CD4-positive, alpha-beta T cell treated with Interleukin-4 for 4 hours (primary cell): ENCODE measurements around the gene FAM83D.
"Not testable (repeated sequence)": the region's sequence is repeated elsewhere in the genome, so short reads cannot be mapped to it uniquely, and the experiment has no call there.

Source experiments
- DNase-seq: peaks from one replicate; pipeline ENCODE4 v3.0.0-alpha.2; 2020

Gene FAM83D

DNA sequence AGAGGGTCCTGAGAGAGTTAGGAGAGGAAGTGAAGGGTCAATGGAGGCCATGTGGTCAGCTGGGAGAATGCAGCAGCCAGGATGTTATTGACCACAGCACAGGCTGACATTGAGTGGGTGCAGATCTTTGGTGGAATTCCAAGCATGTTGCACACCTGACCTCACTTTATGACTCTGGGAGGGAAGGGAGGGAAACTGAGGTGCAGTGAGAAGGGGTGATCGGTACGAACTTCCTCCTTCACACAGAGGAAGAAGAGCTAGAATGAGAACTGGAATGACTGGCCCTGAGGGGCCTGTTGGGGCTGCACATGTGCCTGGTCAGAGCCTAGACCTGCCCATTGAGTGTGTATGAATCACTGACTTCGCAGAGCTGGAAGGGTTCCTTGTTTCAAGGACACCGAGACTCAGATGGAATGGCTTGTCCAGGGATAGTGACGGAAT, 9.8 kb downstream of the FAM83D start:
- no peak for DNase-seq

DNA sequence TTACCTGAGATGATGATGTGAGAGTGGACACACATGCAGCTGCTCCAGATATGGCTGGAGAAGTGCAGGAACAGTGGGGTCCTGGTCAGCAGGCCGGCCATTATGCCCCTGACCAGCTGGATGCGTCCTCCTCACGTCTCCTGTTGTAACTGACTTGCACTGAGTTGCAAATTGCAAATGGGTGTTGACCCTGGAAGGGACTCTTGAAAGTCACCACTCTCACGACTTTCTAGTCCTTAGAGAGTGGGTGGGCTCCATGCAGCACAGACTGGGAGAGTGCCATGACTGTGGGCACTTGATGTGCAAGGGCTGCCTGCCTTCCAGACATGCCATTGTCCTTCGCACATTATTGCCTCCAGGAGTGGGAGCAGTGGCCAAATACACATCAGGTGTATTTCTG, 10.8 kb downstream of the FAM83D start:
- DNase-seq: no peak

DNA sequence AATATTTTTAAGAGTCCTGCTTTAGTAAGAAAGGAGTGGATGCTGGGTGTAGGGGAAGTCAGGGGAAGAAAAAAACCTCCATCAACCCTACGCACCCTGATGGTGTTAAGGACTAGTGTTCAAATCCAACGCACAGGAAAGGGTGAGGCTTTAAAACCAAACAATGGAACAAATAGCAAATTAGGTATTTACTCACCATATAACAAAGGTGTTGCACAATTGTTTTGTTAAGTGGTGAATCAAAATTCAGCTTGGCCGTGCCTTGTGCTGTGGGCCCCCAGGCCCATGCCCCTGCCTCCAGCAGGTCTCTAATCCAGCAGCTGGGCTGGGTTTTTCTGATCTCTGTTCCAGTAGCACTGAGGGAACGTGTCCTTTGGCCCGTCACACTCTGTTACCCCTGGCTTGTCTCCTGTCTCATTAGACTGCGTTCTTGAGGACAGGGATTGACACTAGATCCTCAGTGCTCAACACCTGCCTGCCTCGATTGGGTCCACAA, 11.8 kb downstream of the FAM83D start:
- no peak for DNase-seq

DNA sequence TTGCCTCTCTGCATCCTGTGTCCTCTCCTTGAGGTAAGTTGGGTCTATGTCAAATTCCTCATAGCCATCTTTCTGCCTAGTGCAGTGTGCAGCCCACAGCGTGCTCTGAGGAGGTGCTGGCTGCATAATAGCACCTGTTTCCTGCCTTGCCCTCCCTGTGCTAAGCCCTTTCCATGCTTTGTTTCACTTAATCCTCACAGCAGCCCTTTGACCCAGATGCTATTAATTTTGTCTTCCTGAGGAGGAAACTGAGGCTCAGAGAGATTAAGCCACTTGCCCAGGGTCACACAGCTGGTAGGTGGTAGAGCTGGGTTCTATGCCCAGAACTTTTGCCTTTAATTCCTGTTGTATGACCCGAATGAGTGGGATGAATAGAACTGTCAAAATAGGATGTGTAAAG, 13.5 kb downstream of the FAM83D start:
- no peak for DNase-seq

DNA sequence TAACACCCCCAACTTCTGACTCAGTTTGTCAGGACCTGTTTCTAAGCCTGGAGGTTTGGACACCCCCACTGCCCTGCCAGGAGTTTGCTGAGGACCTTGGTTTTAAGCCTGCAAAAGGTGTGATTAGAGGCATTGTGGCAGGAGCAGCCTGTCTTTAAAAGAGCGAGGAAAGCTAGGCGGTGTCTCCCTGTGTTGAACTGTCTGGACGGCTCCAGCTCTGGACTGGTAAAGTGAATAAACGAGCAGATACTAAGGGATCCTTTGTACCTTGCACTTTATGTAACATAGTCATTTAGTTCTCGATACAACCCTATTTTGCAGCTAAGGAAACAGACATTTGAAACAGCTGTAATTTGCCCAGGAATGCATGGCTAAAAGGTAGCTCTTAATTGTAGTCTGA, 14.4 kb downstream of the FAM83D start:
- no peak for DNase-seq

DNA sequence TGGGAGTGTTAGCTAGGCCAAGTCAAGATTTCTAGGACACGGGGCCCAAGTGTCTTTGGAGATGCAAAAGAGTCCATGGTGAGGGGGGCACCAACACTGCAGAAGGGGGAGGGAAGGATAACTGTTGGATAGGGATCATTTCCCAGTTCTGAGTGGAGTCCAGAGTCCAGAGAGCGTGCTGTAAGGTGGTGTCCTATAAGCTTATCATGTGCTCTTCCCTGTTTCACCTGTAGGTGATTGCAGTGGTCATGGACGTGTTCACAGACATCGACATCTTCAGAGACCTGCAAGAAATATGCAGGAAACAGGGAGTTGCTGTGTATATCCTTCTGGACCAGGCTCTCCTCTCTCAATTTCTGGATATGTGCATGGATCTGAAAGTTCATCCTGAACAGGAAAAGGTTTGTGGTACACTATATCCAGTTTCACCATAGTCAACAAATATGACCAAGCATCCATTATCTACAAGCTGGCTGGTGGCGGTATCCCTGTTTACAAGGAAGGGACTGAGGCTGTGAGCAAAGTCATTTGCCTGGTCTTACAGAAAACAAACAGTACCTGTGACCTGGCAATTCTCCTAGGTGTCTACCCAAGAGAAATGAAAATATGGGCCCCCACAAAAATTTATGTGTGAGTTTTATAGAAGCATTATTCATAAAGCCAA, 15.6 kb downstream of the FAM83D start:
- DNase-seq: no peak

DNA sequence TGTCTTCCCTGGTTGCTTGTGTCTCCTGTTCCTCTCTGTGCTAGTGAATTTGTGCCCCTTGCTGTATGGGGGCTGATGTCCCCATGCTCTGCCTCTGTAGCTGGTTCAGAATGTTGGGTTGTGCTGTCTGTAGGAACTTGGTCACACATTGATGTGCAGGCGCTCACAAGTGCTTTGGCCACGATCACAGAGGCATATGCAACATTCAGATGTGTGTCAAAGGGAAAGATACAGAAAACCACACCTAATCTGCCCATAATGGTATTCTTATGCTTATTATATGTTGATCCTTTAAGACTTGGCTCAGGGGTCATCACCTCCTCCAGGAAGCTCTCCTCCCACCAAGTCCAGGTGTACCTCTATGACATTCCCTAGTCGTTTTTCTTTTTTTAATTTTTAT, 18.8 kb downstream of the FAM83D start:
- no peak for DNase-seq

DNA sequence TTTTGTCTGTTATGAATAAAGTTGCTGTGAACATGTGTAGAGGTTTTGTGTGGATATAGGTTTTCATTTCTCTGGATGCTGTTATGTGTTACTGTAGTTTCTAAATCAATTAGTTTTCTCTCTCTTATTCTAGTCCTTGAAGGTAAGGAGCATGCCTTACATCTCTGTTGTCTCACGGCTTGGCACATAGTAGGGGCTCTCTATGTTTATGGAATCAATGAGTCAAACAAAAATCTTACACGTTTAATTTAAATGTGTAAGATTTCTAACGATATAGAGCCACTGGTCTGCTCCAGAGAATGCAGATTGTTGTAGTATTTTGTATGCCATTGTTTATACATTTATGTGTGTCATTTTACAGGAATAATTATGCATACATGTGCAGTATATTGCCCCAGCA, 20.6 kb downstream of the FAM83D start:
- no peak for DNase-seq

DNA sequence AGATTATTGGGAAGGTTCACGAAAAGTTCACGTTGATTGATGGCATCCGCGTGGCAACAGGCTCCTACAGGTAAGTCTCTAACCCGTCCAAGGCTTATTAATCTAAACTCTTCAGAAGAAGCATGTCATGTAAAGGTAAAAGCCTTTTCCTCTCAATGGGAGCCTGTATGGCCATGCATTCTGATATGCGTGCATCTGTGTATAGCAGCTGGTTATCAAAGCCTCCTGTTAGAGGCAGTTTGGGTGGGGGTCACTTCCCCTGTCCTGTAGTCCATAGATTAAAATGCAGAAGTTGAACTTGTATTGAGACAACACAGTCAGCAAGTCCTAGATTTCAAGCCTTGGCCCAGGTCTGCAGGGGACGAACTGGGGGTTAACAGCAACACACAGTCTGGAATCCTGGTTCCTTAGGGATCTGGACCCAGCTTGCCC, 21.7 kb downstream of the FAM83D start:
- no peak for DNase-seq

DNA sequence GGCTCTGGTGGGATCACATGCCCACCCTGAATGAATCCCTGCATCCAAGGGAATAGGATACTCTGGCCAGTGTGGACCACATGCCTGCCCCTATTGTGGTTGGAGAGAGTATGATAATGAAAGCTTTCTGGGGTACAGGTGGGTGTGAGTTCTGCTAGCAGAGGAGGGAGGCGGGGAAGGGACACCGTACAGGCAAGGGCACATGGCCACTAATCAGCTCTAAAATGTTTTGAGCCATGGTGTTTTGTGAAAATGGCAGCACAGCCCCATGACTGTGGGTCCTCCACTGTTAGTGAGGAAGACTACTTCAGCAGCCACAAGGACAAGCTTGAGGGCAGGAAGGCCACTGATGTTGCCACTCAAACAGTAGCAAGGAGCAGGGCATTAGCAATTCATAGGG, 24.0 kb downstream of the FAM83D start:
- no peak for DNase-seq

DNA sequence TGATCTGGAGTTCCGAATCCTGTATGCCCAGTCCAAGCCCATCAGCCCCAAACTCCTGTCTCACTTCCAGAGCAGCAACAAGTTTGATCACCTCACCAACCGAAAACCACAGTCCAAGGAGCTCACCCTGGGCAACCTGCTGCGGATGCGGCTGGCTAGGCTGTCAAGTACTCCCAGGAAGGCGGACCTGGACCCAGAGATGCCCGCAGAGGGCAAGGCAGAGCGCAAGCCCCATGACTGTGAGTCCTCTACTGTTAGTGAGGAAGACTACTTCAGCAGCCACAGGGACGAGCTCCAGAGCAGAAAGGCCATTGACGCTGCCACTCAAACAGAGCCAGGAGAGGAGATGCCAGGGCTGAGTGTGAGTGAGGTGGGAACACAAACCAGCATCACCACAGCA, 25.4 kb downstream of the FAM83D start:
- DNase-seq: no peak

DNA sequence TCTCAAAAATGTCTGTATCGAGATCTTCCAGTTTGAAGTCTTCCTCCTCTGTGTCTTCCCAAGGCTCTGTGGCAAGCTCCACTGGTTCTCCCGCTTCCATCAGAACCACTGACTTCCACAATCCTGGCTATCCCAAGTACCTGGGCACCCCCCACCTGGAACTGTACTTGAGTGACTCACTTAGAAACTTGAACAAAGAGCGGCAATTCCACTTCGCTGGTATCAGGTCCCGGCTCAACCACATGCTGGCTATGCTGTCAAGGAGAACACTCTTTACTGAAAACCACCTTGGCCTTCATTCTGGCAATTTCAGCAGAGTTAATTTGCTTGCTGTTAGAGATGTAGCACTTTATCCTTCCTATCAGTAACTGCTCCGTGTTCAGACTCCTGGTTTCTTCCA, 25.9 kb downstream of the FAM83D start:
- DNase-seq: no peak

DNA sequence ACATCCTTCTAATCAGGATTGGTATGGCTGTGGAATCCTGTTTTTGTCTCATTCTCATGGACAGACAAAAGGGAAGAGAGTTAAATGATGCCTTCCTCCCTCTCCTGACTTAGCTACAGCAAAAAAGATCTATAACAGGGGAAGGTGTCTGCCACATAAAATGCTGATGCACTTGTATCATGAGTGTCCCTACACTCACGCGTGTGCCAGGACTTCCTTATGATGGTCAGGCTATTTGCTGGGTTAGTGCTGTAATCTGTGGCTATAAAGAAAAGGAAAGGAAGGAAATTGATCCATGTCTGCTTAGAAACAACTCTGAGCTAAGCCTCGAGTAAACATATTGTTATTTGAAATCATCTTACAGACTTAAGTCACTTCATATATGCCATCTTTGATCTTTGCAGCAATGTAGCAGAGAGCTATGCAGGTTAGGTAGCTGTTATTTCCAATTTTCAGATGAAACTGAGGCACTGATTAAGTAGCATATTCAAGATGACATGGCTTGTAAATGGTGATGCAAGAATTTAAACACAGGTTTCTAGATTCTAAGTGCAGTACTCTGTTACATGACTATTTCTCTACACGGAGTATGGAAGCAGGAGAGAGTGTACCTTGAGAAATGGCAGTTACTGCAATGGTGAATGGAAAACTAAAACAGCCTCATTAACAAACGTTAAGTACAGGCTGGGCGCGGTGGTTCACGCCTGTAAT, 27.6 kb downstream of the FAM83D start:
- no peak for DNase-seq

DNA sequence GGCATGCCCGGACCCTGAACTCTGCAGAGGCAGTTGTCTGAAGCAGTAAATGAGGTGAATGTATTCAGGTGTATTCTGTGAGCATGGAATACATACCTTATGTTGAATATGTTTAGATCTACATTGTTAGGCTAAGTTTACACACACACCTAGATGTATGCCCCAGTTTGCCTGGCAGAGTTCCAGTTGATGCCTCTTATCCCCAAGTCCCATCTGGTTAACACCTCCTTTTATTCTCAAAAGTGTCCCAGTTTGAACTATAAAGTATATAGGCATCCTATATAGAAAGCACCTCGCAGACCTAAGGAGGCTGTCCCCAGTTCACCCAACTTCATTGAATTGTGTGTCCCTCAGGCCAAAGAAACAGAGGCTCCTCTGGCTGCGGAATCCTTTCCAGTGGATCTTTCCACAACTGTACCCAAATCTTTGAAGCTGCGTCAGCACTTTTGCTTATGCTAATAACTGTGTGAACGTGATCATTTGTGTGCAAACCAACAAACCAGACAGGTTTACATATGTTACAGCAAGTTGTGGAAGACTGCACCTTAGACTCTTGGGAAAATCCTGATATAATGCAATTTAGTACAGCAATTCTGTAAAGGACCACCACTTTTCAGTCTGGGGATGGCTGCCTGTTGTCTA, 31.1 kb downstream of the FAM83D start:
- DNase-seq: no peak

DNA sequence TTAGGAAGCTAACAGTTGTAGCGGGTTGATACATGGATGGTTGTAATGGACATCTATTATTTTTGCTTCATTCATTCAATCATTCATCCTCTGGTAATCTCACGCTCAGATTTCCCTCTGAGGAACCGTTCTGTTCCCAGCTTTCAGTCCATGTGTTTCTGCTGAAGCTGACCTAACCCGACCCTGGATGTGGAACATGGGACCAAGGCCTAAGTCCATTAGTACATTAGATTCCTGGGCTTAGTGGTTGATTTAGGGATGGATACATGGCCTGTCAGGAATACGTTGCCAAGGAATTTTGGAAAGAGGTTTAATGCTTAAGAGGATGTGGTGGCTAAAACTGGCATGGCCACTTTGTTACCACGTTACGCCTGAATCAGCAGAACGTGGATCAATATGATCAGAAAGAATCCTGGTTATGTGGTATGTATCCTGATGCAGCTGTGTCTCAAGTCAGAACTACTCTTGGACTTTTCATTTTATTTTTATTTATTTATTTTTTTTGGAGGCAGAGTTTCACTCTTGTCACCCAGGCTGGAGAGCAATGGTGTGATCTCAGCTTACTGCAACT, 31.8 kb downstream of the FAM83D start:
- DNase-seq: no peak

DNA sequence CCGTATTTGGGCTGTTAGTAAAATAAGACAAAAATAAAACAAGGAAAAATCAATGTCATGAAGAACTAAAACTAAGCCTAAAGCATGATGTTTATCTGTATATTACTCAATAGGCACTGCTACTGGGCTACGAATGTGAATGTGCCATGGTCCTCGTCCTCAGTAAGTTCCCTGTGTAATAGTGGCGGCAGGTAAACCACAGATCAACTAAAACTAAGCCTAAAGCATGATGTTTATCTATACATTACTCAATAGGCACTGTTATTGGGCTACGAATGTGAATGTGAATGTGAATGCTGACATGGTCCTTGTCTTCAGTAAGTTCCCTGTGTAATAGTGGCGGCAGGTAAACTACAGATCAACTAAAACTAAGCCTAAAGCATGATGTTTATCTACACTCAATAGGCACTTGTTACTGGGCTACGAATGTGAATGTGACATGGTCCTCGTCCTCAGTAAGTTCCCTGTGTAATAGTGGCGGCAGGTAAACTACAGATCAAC, 34.0 kb downstream of the FAM83D start:
- DNase-seq: not testable (repeated sequence)

DNA sequence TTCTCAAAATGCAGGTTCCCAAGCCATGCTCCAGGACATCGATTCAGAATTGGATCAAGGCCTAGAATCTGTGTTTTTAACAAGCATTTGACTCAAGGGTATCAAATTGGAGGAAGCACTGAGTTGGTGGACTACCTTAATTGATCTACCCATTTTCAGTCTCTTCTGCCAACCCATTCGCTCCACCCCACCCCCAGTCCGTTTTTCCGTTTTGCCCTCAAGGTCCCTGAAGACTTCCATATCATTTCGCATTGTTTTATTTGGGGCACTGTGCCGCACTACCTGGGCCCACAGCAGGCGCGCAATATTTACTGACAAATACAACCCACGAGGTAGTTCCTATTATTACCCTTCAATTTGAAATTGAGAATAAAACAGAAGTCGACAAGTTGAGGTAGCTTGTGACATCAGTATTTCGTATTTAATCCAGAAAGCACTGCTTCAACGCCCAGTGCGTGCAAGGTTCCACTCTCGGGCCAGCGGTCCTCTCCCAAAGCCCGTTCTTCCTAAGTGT, 35.4 kb downstream of the FAM83D start:
- DNase-seq: no peak

DNA sequence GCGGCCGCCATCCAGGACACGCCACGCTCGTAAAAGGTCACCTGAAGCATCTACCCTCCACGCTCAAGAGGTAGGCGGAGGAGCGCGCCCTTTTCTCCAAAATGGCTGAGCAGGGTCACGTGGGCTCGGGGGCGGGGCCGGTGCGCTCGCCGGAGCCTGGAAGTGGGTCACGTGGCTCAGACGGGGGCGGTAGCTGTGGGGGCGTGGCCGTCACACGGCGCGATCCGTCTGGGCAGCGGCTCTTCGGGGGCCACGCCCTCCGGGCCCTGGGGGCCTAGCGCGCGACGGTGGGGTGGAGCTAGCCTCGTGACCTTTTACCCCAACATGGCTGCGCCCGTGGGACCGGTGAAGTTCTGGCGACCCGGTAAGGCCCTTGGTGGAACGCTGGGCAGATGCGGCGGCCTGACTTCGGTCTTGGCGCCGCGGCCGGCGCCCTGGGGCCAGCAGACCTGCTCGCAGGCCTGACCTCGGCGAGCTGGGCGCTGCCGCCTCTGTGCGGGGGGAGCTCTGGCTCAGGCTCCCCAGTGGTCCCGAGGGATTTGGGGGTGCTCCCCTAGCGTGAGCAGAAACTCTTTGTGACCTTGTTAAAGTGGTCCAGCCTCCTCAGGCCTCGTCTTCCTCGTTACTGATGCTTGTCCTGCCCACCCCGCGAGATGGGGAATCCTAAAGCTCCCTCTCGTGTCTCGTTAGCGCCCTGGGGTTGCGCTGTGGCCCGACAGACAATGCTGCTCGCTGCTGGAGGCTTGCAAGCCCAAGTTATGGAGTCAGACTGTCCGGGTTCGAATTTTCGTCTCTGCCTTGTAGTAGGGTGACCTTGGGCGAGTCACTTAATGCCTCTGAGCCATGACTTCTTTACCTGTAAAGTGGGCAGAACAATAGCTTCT, 36.1 kb downstream of the FAM83D start, which contains the start of gene DHX35:
Gene DHX35 (plus strand): TSS at position 301 of the 884 bp plus-strand sequence. CDS start 24 bp downstream, at position 325.
- peak; percentile 97 for DNase-seq

DNA sequence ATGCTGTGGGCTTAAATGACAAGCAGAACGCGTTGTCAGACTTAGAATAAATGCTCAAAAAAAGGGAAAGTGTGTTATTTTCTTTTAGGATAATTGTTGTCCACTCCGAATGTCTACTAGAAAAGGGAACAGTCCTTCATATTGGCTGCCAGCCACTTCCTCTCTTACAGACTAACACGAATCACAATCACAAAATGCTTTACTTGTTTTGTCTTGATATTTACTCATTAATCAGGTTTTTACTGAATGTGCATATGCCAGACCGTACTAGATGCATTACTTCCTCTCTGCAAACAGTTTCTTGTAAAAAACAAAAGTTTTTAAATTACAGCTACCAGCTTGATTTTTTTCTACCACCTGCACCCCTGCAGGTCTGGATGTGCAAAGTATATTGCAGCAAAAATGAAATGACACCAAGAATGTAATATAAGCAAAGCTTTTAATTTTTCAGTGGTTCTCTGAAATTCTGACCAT, 36.7 kb downstream of the FAM83D start:
- no peak for DNase-seq

DNA sequence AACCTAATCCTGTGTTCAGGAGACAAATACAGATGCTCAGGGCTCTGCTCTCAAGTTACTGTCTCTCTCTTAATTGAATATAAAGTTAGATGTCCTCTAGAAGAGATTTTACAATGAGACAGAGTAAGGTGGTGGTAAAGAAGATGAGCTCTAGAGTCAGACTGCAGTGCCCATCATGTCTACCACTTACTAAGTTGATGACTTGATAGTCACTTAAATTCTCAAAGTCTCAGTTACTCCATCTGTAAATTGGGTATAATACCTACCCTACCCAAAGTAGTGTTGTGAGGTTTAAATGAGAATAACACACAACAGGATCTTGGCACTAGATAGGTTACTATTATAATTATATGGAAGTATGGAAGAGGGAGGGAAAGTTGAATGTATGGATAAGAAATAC, 37.5 kb downstream of the FAM83D start:
- DNase-seq: no peak

DNA sequence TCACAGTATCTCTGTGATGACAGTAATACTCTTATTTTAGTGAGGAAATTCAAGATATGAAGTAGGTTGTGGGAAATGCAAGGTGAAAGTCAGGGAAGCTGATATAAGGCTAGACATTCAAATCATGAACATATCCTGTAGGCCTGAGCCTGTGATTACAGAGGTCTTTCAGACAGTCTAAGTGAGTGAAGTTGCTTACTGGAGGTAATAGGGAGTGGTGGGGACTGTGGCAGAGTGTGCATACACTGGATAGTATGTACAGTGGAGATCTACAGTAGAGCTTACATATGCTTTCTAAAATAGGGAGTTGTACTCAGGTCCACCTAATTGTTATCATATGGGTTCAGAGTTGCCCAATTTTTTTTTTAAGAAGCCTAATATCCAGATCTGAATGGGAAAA, 39.0 kb downstream of the FAM83D start:
- no peak for DNase-seq

DNA sequence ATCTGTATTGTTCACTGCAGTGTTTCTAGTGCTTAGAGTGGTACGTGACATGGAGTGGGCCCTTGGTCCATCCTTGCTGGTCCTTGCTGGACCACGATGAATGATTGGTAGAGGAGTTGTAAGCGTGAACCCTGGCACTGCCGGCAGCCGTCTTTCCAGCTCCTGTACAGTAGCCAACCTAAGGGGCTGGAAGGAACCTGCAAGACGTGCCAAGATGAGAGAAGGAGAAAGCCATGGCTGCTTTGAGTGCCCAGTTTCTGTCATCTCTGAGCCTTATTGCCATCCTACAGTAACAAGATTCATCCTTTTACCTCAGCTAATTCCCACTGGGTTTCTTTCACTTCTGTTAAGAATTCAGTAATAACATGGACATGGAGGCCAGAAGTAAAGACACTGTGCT, 41.9 kb downstream of the FAM83D start:
- DNase-seq: no peak
